HAP-1 (cell line): Measurements from ENCODE around the gene OR1A2.
"Not testable (repeated sequence)": the region's sequence is repeated elsewhere in the genome, so short reads cannot be mapped to it uniquely, and the experiment has no call there.

ENCODE experiments used
- DNase-seq, 2 experiments: peaks; one replicate each; pipeline ENCODE4 v3.0.0-alpha.2; 2016 to 2020; ENCODE audit warnings: low spot score in 2 of 2
- H3K27me3 ChIP-seq: fragments of 250-450 bp; sonication (Bioruptor Pico); 2 replicates; pipeline ENCODE4 v1.5.1; 2020; ENCODE audit warnings: low read depth, mild to moderate bottlenecking, moderate library complexity
- H3K36me3 ChIP-seq: fragments of 250-450 bp; sonication (Bioruptor Pico); replicated peaks from 2 replicates; pipeline ENCODE4 v1.5.1; 2020; ENCODE audit warnings: mild to moderate bottlenecking
- H3K4me1 ChIP-seq: fragments of 250-450 bp; sonication (Bioruptor Pico); 2 replicates; pipeline ENCODE4 v1.5.1; 2020; ENCODE audit warnings: mild to moderate bottlenecking
- H3K4me3 ChIP-seq: fragments of 250-450 bp; sonication (Bioruptor Pico); 2 replicates; pipeline ENCODE4 v1.5.1; 2020; ENCODE audit warnings: mild to moderate bottlenecking, moderate library complexity
- H3K9me3 ChIP-seq: fragments of 250-450 bp; sonication (Bioruptor Pico); 2 replicates; pipeline ENCODE4 v1.5.1; 2020; ENCODE audit warnings: mild to moderate bottlenecking, moderate library complexity
- in situ Hi-C: fragments of 300-500 bp; cut with MboI; formaldehyde crosslinking; loops from 3 replicates; pipeline ENCODE4 v1.14.3; 2020; ENCODE audit warnings: low sequenced_read_pairs, inconsistent platforms, mixed read lengths

OR1A2 gene

GRCh38 chr17:3244841-3245240, 47.5 kb downstream of the OR1A2 start:
- H3K4me3 ChIP-seq, DNase-seq, in situ Hi-C loops, H3K9me3 ChIP-seq, H3K27me3 ChIP-seq, H3K36me3 ChIP-seq, H3K4me1 ChIP-seq: not testable (repeated sequence)
